Measurements from ENCODE around the gene PDHA1. TPM values are rescaled to one million over a fixed set of nuclear protein-coding genes. Genes with fewer than 3 reads are reported as not detected.

Gene PDHA1
- total RNA-seq, 6 donors from 2014 or later, result 60.6 to 216 (median 111) TPM

DNA sequence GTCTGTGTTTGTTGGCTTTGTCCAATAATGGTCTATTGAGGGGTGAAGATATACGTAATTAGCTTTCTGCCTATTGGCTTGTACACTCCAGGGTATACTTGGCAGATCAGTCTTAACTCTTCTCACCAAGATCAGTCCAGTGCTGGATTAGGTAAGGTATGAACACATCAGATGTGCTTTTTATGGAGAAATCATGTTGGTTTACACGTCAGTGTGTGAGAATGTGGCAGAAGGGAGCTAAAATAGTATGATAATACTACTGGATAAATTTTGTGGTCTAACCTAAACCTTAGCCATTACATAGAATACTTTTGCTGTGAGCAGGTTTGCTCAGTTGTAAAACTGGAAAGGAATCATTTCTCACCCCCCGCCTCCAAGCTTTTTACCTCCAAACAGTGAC, 4.2 kb downstream of the PDHA1 start:
- TF ChIP-seq POLR2AphosphoS5 (IDR thresholded peaks at IDR 0.05) (no peak), EP300 (IDR thresholded peaks at IDR 0.05) (no peak), POLR2A (IDR thresholded peaks at IDR 0.05) (no peak), CTCF (IDR thresholded peaks at IDR 0.05) (no peak)
- no peak overlapping the region for H3K4me3 ChIP-seq
- ATAC-seq (ENCODE audit: low FRiP score in 2 of 2) (no peak), DNase-seq (no peak)
- no peaks in the 10 kb centered on the region for H3K9me3 ChIP-seq
- WGBS, 2 donors, result 76 to 82% methylated on average over 3 of the region's 3 CpGs
- peaks cover 0 to 8% (median 7%) of the 10 kb centered on the region in 4 donors for H3K4me1 ChIP-seq
- H3K36me3 ChIP-seq, result peaks cover 0 to 29% (median 11%) of the 10 kb centered on the region in 4 donors
- no peak overlapping the region for H3K27ac ChIP-seq
- H3K27me3 ChIP-seq, result no peaks in the 10 kb centered on the region

DNA sequence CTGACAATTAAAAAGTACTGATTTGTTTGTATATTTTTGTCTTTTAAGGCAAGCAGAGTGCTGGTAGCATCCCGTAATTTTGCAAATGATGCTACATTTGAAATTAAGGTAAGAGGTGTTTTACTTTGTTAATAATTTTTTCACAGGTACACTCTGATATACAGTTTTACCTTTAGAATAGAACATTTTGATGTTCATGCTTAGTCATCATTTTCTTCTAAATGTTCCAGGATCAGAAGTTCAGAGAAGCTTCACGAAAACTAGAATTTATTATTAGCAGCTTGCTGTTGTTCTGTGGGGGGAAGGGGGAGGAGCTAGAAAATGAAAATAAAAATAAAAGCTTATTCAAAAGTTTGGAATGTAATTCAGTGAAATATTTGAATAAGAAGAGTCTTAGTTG, 5.5 kb downstream of the PDHA1 start:
- H3K4me3 ChIP-seq, result no peak overlapping the region
- no peak for DNase-seq
- ATAC-seq (ENCODE audit: low FRiP score in 2 of 2), result no peak
- TF ChIP-seq POLR2A (IDR thresholded peaks at IDR 0.05), result no peak
- TF ChIP-seq EP300 (IDR thresholded peaks at IDR 0.05), result no peak
- TF ChIP-seq POLR2AphosphoS5 (IDR thresholded peaks at IDR 0.05), result no peak
- no peak for TF ChIP-seq CTCF (IDR thresholded peaks at IDR 0.05)
- H3K9me3 ChIP-seq, result no peaks in the 10 kb centered on the region
- no peaks in the 10 kb centered on the region for H3K27me3 ChIP-seq
- peaks cover 0 to 40% (median 15%) of the 10 kb centered on the region in 4 donors for H3K36me3 ChIP-seq
- 77 to 80% methylated on average over 2 of the region's 2 CpGs for WGBS, 2 donors
- H3K4me1 ChIP-seq, result peaks cover 0 to 7% (median 6%) of the 10 kb centered on the region in 4 donors
- H3K27ac ChIP-seq, result no peak overlapping the region

GRCh38 chrX:19350941-19351384, 7.2 kb downstream of the PDHA1 start:
- ATAC-seq (ENCODE audit: low FRiP score in 2 of 2) (no peak), DNase-seq (no peak)
- peaks cover 0 to 57% (median 25%) of the 10 kb centered on the region in 4 donors for H3K36me3 ChIP-seq
- H3K27ac ChIP-seq, result no peak overlapping the region
- TF ChIP-seq EP300 (IDR thresholded peaks at IDR 0.05), result no peak
- no peak for TF ChIP-seq CTCF (IDR thresholded peaks at IDR 0.05)
- no peak for TF ChIP-seq POLR2A (IDR thresholded peaks at IDR 0.05)
- no peak for TF ChIP-seq POLR2AphosphoS5 (IDR thresholded peaks at IDR 0.05)
- H3K9me3 ChIP-seq, result no peaks in the 10 kb centered on the region
- 53 to 74% methylated on average over 7 to 8 of the region's 8 CpGs for WGBS, 2 donors
- H3K4me3 ChIP-seq, result no peak overlapping the region
- no peaks in the 10 kb centered on the region for H3K4me1 ChIP-seq
- no peaks in the 10 kb centered on the region for H3K27me3 ChIP-seq

GRCh38 chrX:19354625-19355024, 10.9 kb downstream of the PDHA1 start:
- Histone ChIP-seq H3K9me3 (no peaks in the 10 kb centered on the region), H3K27me3 (no peaks in the 10 kb centered on the region), H3K4me1 (no peaks in the 10 kb centered on the region), H3K4me3 (no peak overlapping the region), H3K27ac (no peak overlapping the region), H3K36me3 (peaks cover 0 to 93% (median 44%) of the 10 kb centered on the region in 4 donors)
- TF ChIP-seq EP300 (IDR thresholded peaks at IDR 0.05), result no peak
- TF ChIP-seq POLR2A (IDR thresholded peaks at IDR 0.05), result no peak
- no peak for TF ChIP-seq POLR2AphosphoS5 (IDR thresholded peaks at IDR 0.05)
- no peak for TF ChIP-seq CTCF (IDR thresholded peaks at IDR 0.05)
- ATAC-seq (ENCODE audit: low FRiP score in 2 of 2) (no peak), DNase-seq (no peak)
- 88 to 89% methylated on average over 6 of the region's 6 CpGs for WGBS, 2 donors

DNA sequence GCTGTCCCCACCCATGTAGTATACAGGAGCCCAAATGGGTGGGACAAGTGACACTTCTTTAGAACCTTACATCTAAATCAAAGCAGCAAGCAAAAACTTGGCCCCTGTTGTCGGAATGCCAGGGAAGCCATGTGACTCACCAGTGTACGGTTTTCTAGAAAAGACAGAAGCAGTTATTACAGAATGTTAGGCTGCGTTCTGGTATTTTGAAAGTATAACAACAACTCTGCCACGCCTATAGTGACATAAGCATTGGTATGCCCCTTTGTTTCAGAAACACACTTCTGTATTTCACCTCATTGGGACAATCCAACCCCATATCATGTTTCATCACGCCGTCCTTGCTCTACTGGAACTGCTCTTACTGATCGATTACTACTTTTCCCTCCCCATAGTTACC, 14.8 kb downstream of the PDHA1 start:
- 69 to 71% methylated on average over 7 of the region's 7 CpGs for WGBS, 2 donors
- H3K36me3 ChIP-seq, result peaks cover 0 to 82% (median 35%) of the 10 kb centered on the region in 4 donors
- no peaks in the 10 kb centered on the region for H3K9me3 ChIP-seq
- DNase-seq (no peak), ATAC-seq (ENCODE audit: low FRiP score in 2 of 2) (no peak)
- H3K27me3 ChIP-seq, result no peaks in the 10 kb centered on the region
- no peak overlapping the region for H3K4me3 ChIP-seq
- no peaks in the 10 kb centered on the region for H3K4me1 ChIP-seq
- no peak overlapping the region for H3K27ac ChIP-seq
- no peak for TF ChIP-seq CTCF (IDR thresholded peaks at IDR 0.05)
- no peak for TF ChIP-seq POLR2AphosphoS5 (IDR thresholded peaks at IDR 0.05)
- no peak for TF ChIP-seq EP300 (IDR thresholded peaks at IDR 0.05)
- no peak for TF ChIP-seq POLR2A (IDR thresholded peaks at IDR 0.05)
